K562 (cell line): Measurements from ENCODE around the gene PHYHD1. TPM values are rescaled to one million over a fixed set of nuclear protein-coding genes. Genes with fewer than 3 reads are reported as not detected.

Source experiments
- E2F8 ChIP-seq: fragments of 450-650 bp; IDR thresholded peaks from 2 replicates; pipeline ENCODE4 v1.7.1; 2018; ENCODE audit warnings: mild to moderate bottlenecking, low read depth; ENCODE audit not compliant: partially characterized antibody
- EZH2 ChIP-seq: IDR thresholded peaks from 2 replicates; pipeline ENCODE4 v1.6.1; 2012; ENCODE audit warnings: low read depth, mild to moderate bottlenecking, inconsistent platforms, low read length, borderline replicate concordance
- HEY1 ChIP-seq: fragments of 250-450 bp; sonication (Bioruptor Pico); IDR thresholded peaks from 2 replicates; pipeline ENCODE4 v1.5.0; 2020; ENCODE audit warnings: mild to moderate bottlenecking, moderate library complexity, borderline replicate concordance
- KHSRP ChIP-seq: fragments of 450-650 bp; IDR thresholded peaks from 2 replicates; pipeline ENCODE4 v1.6.1; 2017
- MAFK ChIP-seq: IDR thresholded peaks from 2 replicates; pipeline ENCODE4 v1.6.1; 2011; ENCODE audit warnings: low read length, improper control_type of control experiment
- MGA ChIP-seq: fragments of 450-650 bp; IDR thresholded peaks from 2 replicates; pipeline ENCODE4 v1.6.1; 2016; ENCODE audit warnings: mild to moderate bottlenecking, moderate library complexity
- NFIC ChIP-seq: fragments of 450-650 bp; IDR thresholded peaks from 2 replicates; pipeline ENCODE4 v1.6.1; 2017; ENCODE audit warnings: mild to moderate bottlenecking, inconsistent platforms
- NFXL1 ChIP-seq: fragments of 450-650 bp; formaldehyde crosslinking; IDR thresholded peaks from 2 replicates; pipeline ENCODE4 v1.4.0; 2021; ENCODE audit warnings: mild to moderate bottlenecking
- PCBP2 ChIP-seq: fragments of 200-400 bp; formaldehyde crosslinking; IDR thresholded peaks from 2 replicates; pipeline ENCODE4 v1.6.1; 2018; ENCODE audit warnings: low read length, low read depth, mild to moderate bottlenecking, moderate library complexity; ENCODE audit not compliant: poor library complexity, severe bottlenecking
- POLR2AphosphoS2 ChIP-seq: IDR thresholded peaks from 2 replicates; pipeline ENCODE4 v1.6.1; 2012; ENCODE audit warnings: low read length, improper control_type of control experiment
- SIRT6 ChIP-seq: IDR thresholded peaks from one replicate; pipeline ENCODE4 v1.6.1; 2012; ENCODE audit warnings: low read depth, mild to moderate bottlenecking, control low read depth, inconsistent platforms, low read length, moderate library complexity
- TEAD1 ChIP-seq, 2 experiments: fragments of 450-650 bp in 1 of 2; sonication (generic) in 1 of 2; formaldehyde crosslinking; IDR thresholded peaks; 2 replicates each; pipeline versions ENCODE4 v1.4.0 to v1.8.0; 2020 to 2022; ENCODE audit warnings: mild to moderate bottlenecking in 2 of 2, missing genetic modification reagents in 1 of 2
- TEAD2 ChIP-seq: fragments of 450-650 bp; IDR thresholded peaks from 2 replicates; pipeline ENCODE4 v1.6.1; 2016; ENCODE audit warnings: missing genetic modification characterization, control low read depth, missing compliant biosample characterization
- ZNF785 ChIP-seq: fragments of 250-450 bp; sonication (Bioruptor Pico); IDR thresholded peaks from 2 replicates; pipeline ENCODE4 v1.4.0; 2020; ENCODE audit warnings: mild to moderate bottlenecking
- polyA plus RNA-seq, 8 experiments: library from polyadenylated mRNA; depleted of rRNA in 4 of 8; stranded (reverse) in 5 of 8; unstranded in 3 of 8; fragments of >200 nt; fragmentation: Nextera tagmentation in 2 of 8; fragmentation: Illumina TruSeq in 1 of 8; extraction: Ambion mirVana in 2 of 8; extraction: Trizol in 1 of 8; gene quantifications; 2 replicates each; pipeline versions ENCODE4 v1.2.1 to v1.2.3, GENCODE V29; 2011 to 2014; ENCODE audit warnings: inconsistent platforms in 1 of 8, missing spikeins in 1 of 8
- total RNA-seq, 7 experiments: library from RNA; depleted of rRNA in 6 of 7; stranded (reverse); fragments of >200 nt in 6 of 7; fragmentation: Illumina TruSeq in 2 of 7; extraction: Trizol in 2 of 7; gene quantifications; 2 replicates each; pipeline versions ENCODE4 v1.2.1 to v1.2.3, GENCODE V29; 2011 to 2021; ENCODE audit warnings: low replicate concordance in 1 of 7

The PHYHD1 gene
- total and polyA plus RNA-seq, 9 of the 15 experiments (the other 6 are each of a cell fraction or from before 2014, with no cell fraction given): 0.36 to 1.3 (median 0.80) TPM

GRCh38 chr9:128882677-128883603, 37.8 kb upstream of the PHYHD1 start (continued):
- no peak for TF ChIP-seq TEAD2 (tag)
- TF ChIP-seq POLR2AphosphoS2: no peak
- TF ChIP-seq NFIC: peak; percentile 32; the same call in 1 of the 2 replicates
- TF ChIP-seq PCBP2: no peak
- no peak for TF ChIP-seq KHSRP
- TF ChIP-seq MGA: no peak
- no peak for TF ChIP-seq MAFK
- TF ChIP-seq NFXL1 (CRISPR knock-in tag): no peak
- TF ChIP-seq ZNF785 (CRISPR knock-in tag): no peak
- no peak for TF ChIP-seq HEY1 (CRISPR knock-in tag)
- TF ChIP-seq TEAD1 (CRISPR knock-in tag; IDR thresholded peaks at IDR 0.05): no peak
- TF ChIP-seq EZH2: no peak
- TF ChIP-seq SIRT6: no peak
- TF ChIP-seq E2F8: no peak
